Astrocyte (in vitro differentiated cells and primary cell): ENCODE data around the gene PPP1R13B.

ENCODE experiments used
- CTCF ChIP-seq: IDR thresholded peaks from 2 replicates; pipeline ENCODE4 v1.5.1; 2011; ENCODE audit warnings: low read depth, mild to moderate bottlenecking, inconsistent platforms, low read length, moderate library complexity; ENCODE audit not compliant: insufficient read depth
- EZH2 ChIP-seq: IDR thresholded peaks from 2 replicates; pipeline ENCODE4 v1.6.1; 2012; ENCODE audit warnings: mild to moderate bottlenecking, low read length, inconsistent platforms; ENCODE audit not compliant: insufficient read depth

DNA sequence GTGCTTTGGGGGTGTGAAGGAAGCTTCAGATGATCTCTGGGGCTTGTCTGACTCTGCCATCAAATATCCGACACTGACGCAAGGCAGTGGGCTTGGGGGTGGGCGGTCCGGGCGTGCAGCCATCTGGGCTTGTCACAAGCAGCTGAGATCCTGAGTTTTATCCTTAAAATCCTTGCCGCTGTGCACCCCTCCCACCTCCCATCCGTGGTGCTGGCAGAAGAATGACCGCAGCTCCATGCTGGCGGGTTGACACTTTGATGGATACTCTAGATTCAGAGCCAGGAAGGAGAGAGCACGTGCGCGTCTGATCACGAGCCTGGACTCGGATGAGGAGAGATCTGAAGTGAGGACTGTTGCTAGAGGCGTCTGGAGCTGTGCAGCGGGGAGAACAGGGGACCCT is 128.8 kb downstream of the PPP1R13B start:
- TF ChIP-seq CTCF: no peak
- no peak for TF ChIP-seq EZH2
